Measurements from ENCODE around the gene ADAMTS4. TPM values are rescaled to one million over a fixed set of nuclear protein-coding genes. Genes with fewer than 3 reads are reported as not detected.

Gene ADAMTS4
- total RNA-seq, 1 experiment from 2014 or later = 0.67 TPM

DNA sequence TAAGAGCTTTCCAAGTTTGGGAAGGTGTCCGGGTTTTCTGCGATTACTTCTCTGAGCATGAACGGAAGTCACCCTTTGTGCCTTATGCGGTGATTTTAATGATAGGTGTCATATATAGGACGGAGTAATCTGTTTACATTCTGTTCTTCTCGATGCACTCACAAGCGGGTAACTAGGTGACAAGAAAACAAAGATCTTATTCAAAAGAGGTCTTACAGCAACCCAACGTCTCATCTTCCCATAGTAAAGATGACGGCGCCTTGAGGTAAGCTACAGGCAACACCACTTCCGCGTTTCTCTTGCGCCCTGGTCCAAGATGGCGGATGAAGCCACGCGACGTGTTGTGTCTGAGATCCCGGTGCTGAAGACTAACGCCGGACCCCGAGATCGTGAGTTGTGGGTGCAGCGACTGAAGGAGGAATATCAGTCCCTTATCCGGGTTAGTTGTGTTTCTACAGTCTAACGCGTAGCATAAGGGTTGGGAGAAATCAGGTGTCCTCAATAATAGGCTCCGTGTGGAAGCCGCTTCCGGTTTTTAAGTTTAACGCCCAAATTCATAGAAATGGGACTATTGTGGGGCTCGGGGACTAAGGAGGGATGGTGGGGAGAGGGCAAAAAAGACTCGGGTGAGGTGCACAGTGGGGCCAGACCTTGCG is 45.0 kb downstream of the ADAMTS4 start, which contains the start of gene UFC1:
Gene UFC1 (plus strand): TSS at position 297 of the 656 bp plus-strand sequence. CDS start 20 bp downstream, at position 317.
- DNase-seq (ENCODE audit: low read depth) = peak; percentile 92

DNA sequence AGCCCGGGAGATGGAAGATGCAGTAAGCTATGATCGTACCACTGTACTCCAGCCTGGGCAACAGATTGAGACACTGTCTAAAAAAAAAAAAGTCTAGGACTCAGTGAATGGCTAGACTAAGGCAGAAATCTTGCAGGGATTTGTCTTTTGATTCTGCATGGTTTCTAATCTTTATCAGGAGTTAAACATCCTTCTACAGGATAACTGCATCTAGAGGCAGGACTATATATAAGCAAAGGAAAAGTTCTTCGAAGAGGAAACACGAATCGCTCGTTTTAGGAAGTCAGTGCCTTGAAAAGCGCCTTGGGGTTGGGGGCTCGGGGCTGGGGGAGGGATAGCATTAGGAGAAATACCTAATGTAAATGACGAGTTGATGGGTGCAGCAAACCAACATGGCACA is 45.7 kb downstream of the ADAMTS4 start:
- DNase-seq (ENCODE audit: low read depth) = no peak

DNA sequence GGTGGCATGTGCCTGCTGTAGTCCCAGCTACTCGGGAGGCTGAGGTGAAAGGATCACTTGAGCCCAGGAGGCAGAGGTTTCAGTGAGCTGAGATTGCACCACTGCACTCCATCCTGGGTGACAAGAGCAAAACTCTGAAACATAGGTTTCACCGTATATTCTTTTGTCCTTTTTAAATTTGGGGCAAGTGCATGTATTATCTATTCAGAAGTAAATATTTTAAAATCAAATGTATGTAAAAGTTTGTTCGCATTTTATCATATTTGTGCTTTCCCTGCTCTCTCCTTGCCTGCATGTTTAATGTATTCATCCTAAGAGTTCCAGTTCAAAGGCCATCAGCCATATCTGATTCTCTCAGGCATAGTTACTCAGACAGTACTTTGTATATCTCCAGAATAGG is 53.0 kb downstream of the ADAMTS4 start:
- DNase-seq (ENCODE audit: low read depth) = no peak

DNA sequence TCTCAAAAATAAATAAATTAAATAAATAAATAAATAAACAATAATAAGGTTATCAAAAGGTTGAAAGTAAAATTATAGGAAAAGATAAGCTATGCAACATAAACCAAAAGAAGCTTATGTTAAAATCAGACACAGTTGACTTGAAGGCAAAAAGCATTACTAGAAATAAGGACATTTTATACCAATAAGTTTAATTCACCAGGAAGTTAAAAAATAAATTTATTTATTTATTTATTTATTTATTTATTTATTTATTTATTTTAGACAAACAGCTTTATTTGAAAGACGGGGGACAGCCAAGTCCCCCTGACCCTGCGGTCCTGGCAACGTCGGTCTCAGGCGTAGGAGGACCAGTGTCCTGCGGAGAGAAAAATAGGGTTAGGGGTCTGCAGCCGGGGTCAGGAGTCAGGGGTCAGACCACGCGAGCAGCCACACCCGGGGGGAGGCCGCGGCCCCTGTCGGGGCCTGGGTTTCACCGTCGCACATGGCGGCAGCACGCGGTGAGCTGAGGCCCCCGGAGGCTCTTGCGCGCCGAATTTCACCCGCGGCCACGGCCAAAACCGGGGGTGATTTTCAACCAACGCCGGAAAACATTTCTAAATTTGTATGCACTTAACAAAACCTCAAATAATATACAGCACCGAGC is 58.0 kb downstream of the ADAMTS4 start:
- no peak for DNase-seq (ENCODE audit: low read depth)

DNA sequence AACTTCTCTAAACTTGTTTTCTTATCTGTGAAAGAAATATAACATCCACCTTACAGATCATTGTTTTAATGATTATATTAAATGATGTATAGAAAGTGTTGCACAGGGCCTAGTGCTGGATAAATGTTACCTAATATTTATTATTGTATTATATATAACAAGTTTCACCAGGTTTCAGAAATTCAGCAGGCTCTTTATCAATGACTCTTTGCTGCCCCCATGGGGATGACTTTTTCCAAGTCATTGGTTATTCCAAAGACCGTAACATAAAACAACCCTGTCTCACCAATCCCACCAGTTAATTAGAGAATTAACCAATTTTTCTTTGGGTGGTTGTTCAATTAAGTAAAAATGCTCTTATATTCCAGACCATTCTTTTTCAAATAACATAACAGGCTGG is 59.1 kb downstream of the ADAMTS4 start:
- peak; percentile 50 for DNase-seq (ENCODE audit: low read depth)

DNA sequence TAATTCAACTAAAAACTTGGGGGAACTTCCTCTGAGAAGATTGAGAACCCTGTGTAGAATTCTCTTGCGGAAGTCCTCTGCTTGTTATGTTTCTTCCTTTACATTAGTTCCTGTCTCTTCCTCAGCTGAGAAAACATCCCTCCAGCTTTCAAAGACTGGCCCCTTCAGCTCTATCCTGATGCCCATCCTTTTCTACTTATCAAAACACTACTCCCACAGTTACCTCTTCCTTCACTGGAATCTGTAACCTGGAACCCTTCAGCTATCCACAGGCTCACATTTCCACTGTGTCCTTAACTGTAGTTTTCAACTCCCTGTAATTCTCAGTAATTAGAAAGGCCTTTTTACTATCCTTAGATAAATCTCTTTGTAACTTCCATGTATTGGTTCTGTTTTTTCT is 60.4 kb downstream of the ADAMTS4 start:
- DNase-seq (ENCODE audit: low read depth) = no peak

DNA sequence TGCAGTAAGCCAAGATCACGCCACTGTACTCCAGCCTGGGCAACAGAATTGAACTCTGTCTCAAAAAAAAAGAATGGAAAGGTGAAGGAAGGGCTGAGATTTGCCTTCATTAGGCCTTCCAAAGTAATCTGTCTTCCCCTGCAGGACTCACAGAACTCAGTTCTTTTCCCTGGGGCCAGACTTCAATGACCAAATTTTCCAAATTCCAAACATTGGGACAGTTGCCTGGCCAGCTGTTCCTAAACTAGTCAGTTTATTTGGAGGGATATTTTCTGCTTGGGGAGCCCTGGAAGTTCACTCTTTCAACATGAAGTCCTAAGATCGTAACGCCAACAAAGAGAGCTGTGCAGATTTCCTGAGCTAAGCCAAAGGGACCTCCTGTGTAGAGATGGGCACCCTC is 61.0 kb downstream of the ADAMTS4 start:
- no peak for DNase-seq (ENCODE audit: low read depth)

Other genes with a start within 250 kb of the ADAMTS4 start
- gene ITLN2, start 244.2 kb downstream of the ADAMTS4 start, total RNA-seq (2014; rRNA removed; shearing (Covaris generic)) = not detected in 2 replicates
- 46.8 and 90.8 TPM in 2 replicates for gene F11R, start 177.9 kb downstream of the ADAMTS4 start, total RNA-seq (2014; rRNA removed; shearing (Covaris generic))
- 0.27 and 0.44 TPM in 2 replicates for gene TSTD1, start 160.1 kb downstream of the ADAMTS4 start, total RNA-seq (2014; rRNA removed; shearing (Covaris generic))
- 82.7 and 89.0 TPM in 2 replicates for gene USF1, start 153.1 kb downstream of the ADAMTS4 start, total RNA-seq (2014; rRNA removed; shearing (Covaris generic))
- gene ARHGAP30, start 129.2 kb downstream of the ADAMTS4 start, total RNA-seq (2014; rRNA removed; shearing (Covaris generic)) = 0.12 TPM in 1 of 2 replicates, not detected in the other
- gene NECTIN4, start 109.5 kb downstream of the ADAMTS4 start, total RNA-seq (2014; rRNA removed; shearing (Covaris generic)) = not detected in 2 replicates
- gene KLHDC9, start 100.7 kb downstream of the ADAMTS4 start, total RNA-seq (2014; rRNA removed; shearing (Covaris generic)) = 3.0 and 3.9 TPM in 2 replicates
- gene PFDN2, start 81.0 kb downstream of the ADAMTS4 start, total RNA-seq (2014; rRNA removed; shearing (Covaris generic)) = 105 and 111 TPM in 2 replicates
- gene NIT1, start 80.9 kb downstream of the ADAMTS4 start, total RNA-seq (2014; rRNA removed; shearing (Covaris generic)) = 24.5 and 31.5 TPM in 2 replicates
- 34.0 and 36.6 TPM in 2 replicates for gene DEDD, start 66.4 kb downstream of the ADAMTS4 start, total RNA-seq (2014; rRNA removed; shearing (Covaris generic))
- 97.0 and 125 TPM in 2 replicates for gene UFC1, start 45.1 kb downstream of the ADAMTS4 start, total RNA-seq (2014; rRNA removed; shearing (Covaris generic))
- 7.9 and 10.1 TPM in 2 replicates for gene USP21, start 39.6 kb downstream of the ADAMTS4 start, total RNA-seq (2014; rRNA removed; shearing (Covaris generic))
- 6.2 and 7.2 TPM in 2 replicates for gene PPOX, start 32.6 kb downstream of the ADAMTS4 start, total RNA-seq (2014; rRNA removed; shearing (Covaris generic))
- gene B4GALT3, start 21.5 kb downstream of the ADAMTS4 start, total RNA-seq (2014; rRNA removed; shearing (Covaris generic)) = 36.6 and 41.8 TPM in 2 replicates
- 58.4 and 111 TPM in 2 replicates for gene NDUFS2, start 3.3 kb upstream of the ADAMTS4 start, total RNA-seq (2014; rRNA removed; shearing (Covaris generic))
- not detected in 2 replicates for gene FCER1G, start 16.2 kb upstream of the ADAMTS4 start, total RNA-seq (2014; rRNA removed; shearing (Covaris generic))
- gene APOA2, start 24.6 kb upstream of the ADAMTS4 start, total RNA-seq (2014; rRNA removed; shearing (Covaris generic)) = not detected in 2 replicates
- 13.5 and 14.3 TPM in 2 replicates for gene TOMM40L, start 27.0 kb upstream of the ADAMTS4 start, total RNA-seq (2014; rRNA removed; shearing (Covaris generic))
- gene NR1I3, start 39.1 kb upstream of the ADAMTS4 start, total RNA-seq (2014; rRNA removed; shearing (Covaris generic)) = not detected in 2 replicates
- gene PCP4L1, start 59.7 kb upstream of the ADAMTS4 start, total RNA-seq (2014; rRNA removed; shearing (Covaris generic)) = not detected in 2 replicates
- 0.62 and 0.89 TPM in 2 replicates for gene MPZ, start 110.9 kb upstream of the ADAMTS4 start, total RNA-seq (2014; rRNA removed; shearing (Covaris generic))
- gene SDHC, start 115.3 kb upstream of the ADAMTS4 start, total RNA-seq (2014; rRNA removed; shearing (Covaris generic)) = 19.2 and 44.2 TPM in 2 replicates
- gene CFAP126, start 168.8 kb upstream of the ADAMTS4 start, total RNA-seq (2014; rRNA removed; shearing (Covaris generic)) = not detected in 2 replicates

All from M059J (cell line).